RKO (cell line): ENCODE results near the gene KIF21B.

Experiments
- DNase-seq: peaks from one replicate; pipeline ENCODE4 v3.0.0-alpha.2; 2016; ENCODE audit warnings: low spot score

KIF21B gene

GRCh38 chr1:201048521-201048920 is 25.0 kb upstream of the KIF21B start:
- DNase-seq, result no peak

- no peak for DNase-seq
Measured at GRCh38 chr1:201044119-201044518, 20.6 kb upstream of the KIF21B start.

- peak; percentile 56 for DNase-seq
Measured at GRCh38 chr1:201042779-201043461, 19.4 kb upstream of the KIF21B start.

GRCh38 chr1:201041011-201041410 is 17.5 kb upstream of the KIF21B start:
- no peak for DNase-seq

DNA sequence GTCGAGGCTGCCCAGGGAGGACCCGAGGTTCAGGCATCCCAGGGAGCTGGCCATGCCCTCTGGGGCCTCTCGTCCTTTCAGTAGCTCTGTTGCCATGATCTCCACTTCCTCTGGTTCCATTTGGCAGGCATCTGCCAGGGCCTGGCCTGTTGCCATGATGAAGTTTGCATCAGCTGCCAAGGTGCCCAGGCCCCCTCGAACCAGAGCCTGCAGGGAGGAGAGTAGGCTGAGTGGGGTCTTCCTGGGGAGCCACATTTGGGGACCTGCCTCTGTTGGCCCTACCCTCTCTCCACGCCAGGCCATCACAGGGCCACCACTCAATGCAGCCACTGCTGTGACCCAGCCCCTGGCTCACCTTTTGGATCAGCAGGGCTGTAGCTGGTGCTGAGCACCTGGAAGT is 16.4 kb upstream of the KIF21B start:
- DNase-seq, result no peak

DNA sequence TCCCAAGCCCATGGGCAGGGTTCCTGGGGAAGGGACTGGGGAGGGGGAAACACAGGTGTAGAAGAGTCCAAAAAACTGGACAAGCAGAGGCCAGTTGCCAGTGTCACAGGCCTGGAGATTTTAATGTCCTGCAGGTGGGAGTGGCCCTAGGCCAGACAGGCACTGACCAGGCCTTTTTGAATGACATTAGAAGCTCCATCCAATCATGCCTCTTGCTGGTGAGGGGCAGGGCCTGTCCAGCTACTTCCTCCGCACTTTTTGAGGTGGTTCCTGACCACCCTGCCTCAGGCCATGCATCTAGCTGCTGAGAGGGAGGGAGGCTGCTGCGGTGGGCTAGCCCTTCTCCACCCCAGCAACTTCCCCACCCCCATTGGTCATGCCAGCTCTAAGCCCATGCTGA is 15.9 kb upstream of the KIF21B start:
- DNase-seq, result no peak

DNA sequence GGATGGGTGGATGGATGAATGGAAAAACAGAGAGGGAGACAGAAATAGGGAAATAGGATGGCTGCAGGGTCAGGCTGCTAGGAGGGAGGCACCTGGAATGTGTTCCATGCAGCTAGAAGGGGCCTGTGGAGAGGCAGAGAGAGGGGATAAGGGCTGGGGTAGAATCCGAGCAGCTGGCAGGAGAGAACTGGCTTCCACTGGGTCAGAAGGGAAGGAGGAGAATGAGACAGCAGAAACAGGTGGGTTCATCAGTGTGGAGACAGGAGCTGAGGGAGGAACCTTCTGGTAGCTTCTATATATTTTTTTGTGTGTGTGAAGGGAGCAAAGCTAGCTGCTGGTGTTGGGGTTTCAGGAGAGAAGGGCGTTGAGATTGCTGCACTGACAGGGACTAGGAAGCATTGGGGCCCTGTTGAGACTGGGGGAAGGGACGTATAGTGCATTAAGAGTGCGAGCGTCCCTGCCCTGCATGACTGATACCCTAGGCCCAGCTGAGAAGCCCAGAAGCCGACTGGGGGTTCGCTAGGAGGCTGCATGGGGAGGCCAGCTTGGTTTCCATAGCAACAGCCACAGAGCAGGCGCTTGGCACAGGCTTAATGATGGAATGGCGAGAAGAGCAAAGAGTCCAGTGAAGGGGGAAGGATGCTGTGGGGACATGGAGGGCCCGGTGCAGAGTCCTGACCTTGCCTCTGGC is 14.8 kb upstream of the KIF21B start:
- DNase-seq, result no peak

- DNase-seq, result no peak
Measured at GRCh38 chr1:201036188-201036842, 12.8 kb upstream of the KIF21B start.

- DNase-seq, result no peak
Measured at GRCh38 chr1:201034671-201035070, 11.2 kb upstream of the KIF21B start.

GRCh38 chr1:201032408-201032807 is 8.9 kb upstream of the KIF21B start:
- DNase-seq, result no peak

- DNase-seq, result peak; percentile 47
Measured at GRCh38 chr1:201028461-201028889, 5.0 kb upstream of the KIF21B start.

DNA sequence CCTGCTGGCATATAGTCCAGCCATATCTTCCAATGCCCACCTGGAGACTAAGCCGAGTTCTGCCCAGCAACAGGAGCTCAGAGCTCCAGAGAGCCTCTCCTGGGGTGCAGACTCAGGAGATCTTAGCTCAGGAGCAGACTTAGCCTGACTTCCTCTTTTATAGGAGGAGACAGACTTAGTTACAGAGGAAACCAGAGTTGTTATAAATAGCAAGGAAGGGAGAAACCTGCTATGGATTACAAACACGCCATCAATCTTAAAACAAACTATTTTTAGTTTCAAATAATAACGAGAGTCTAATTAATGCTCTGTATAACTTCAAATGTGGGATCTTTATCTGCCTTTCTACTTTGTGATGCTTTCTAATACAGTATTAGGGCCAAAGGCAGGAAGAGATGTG is 3.3 kb upstream of the KIF21B start:
- DNase-seq, result no peak

DNA sequence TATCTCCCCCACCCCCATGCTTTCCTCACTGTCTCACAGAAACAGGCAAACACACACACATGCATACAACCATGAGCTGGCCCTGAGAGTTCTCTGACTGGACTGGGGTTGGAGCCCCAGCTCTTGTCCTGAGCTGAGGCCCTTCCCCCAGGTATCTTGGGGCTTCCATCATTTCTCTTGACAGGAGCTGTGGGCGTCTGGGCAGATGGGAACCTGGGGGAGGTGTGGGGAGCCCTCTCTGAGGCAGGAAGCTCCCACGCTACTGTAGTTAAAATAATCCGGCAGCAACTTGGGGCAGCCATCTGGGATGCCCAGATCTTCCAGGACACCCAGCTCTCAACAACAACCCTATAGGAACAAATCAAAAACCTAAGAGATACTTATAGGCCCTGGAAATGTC is 2.7 kb upstream of the KIF21B start:
- no peak for DNase-seq

- peak; percentile 53 for DNase-seq
Measured at GRCh38 chr1:201025571-201026002, 2.1 kb upstream of the KIF21B start.

DNA sequence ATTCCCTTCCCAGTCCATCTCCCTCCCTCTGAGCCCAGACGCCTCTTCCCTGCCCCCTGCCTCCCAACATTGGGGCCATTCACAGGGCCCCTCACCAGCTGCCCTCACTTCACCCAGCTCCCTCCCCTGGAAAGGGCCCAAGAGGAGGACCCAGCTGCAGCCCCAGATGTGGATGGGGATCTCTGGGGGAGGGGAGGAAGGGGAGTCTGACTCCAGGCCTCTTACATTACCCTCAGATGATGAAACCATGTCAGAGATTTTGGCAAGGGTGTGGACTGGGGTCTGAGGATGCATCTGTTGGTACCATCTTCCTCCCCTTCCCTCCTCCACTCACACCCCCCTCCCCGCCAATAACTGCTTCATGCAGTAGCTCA is 1.1 kb upstream of the KIF21B start:
- no peak for DNase-seq

- DNase-seq, result no peak
Measured at GRCh38 chr1:201023920-201024624, 558 bp upstream of the KIF21B start.

DNA sequence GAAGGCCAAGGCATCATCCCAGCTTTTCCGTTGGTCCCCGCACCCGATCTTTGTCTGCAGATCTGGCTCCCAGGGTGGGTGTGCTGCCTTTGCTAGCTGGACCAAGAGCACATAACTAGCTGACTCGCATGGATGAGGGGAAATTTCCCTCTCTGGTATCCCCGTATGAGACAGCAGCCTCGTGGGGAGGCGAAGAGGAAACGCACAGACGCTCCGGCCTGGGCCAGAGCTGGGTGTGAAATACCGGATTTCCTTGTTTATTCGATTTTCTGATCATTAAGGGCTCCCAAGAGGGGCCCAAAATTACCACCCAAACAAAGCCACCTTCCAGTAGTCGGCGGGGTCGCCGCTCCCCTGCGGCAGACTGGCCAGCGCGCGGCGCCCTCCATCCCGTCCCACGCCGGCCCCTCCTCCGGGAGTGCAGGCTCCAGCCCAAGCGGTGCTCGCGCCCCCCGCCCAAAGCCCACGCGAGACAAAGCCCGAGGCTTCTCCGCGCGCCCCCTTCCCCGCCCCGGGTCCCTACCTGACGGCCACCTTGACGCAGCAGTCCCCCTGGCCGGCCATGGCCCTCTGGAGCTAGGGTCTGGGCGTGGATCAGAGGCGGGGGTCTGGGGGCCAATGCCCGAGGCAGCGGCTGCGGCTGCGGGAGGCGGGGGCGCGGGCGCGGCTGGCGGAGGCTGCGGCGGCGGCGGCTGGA is 546 bp downstream of the KIF21B start:
- DNase-seq, result no peak

DNA sequence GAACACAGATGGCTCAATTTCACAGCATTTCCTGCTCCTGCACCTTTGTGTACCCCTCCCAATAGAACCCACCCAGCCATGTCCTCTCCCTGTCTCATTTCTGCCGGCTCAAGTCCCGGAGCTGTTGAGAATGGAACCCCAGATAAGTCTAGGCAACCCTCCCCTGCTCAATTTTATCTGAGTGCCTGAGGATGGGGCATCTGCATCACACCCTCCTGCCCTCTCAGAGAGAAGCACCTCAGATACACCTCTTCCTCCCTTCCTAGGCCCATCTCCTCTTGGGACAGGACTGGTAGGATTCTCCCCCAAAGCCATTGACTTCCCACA is 1.1 kb downstream of the KIF21B start:
- DNase-seq, result no peak

DNA sequence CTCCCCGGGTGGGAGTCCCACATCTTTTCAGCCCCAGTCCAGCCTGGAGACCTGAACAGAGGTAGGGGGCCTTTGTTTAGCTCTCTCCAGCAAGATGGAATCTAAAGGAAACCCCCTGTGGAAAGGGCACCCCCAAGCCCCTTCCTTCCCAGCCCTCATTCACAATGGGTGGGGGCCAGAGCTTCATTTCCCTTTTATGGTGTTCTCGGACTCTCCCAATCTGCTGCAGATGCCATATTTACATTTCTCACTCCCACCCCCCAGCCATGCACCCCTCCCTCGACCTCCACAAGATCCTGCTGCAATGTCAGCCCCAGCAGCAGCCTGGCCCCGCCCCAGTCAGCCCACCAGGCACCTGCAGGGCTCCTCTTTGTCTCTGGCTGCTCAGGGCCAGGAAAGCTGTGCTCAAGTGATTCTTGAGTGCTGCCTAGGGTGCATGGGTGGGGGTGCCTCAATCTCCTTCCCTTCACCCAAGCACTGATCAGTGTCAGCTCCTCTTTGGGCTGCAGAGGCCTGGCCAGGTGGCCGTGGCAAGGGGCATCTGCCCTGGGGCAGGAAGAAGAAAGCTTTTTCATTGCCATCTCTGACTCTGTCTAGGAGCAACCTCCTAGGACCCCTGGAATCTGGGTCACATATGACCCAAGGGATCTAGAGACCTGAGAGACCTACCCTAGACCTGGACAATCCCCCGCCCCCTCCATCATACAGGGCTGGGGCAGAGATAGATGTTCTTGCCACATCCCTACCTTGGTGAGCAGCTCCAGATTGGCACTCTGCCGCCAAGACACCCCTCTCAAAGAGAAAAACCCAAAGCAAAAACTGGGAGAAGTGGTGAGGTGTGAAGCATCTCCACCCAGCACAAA is 1.7 kb downstream of the KIF21B start:
- DNase-seq, result no peak

GRCh38 chr1:201020721-201021629 is 2.5 kb downstream of the KIF21B start:
- DNase-seq, result peak; percentile 18
